Left lobe of liver (tissue), 1 donor: ENCODE data around the gene TMEM125. TPM values are rescaled to one million over a fixed set of nuclear protein-coding genes. Genes with fewer than 3 reads are reported as not detected.

Experiments
- total RNA-seq: library from RNA; stranded (reverse); gene quantifications from one replicate; pipeline ENCODE4 v1.2.1, GENCODE V29; 2021
- donor health status: DM: no; HTN: yes; CAD: no.

Gene TMEM125
- total RNA-seq, 1 donor from 2014 or later: 0.45 TPM

Other genes starting within 250 kb of the TMEM125 start
- gene EBNA1BP2, start 97.7 kb upstream of the TMEM125 start, total RNA-seq: 76.1 TPM
- not detected for gene CFAP57, start 97.7 kb upstream of the TMEM125 start, total RNA-seq
- 2.6 TPM for gene C1orf210, start 15.6 kb downstream of the TMEM125 start, total RNA-seq
- gene TIE1, start 31.0 kb downstream of the TMEM125 start, total RNA-seq: 8.5 TPM
- 0.15 TPM for gene MPL, start 67.8 kb downstream of the TMEM125 start, total RNA-seq
- gene CDC20, start 89.0 kb downstream of the TMEM125 start, total RNA-seq: 0.78 TPM
- gene ELOVL1, start 98.0 kb downstream of the TMEM125 start, total RNA-seq: 21.7 TPM
- 19.7 TPM for gene MED8, start 119.8 kb downstream of the TMEM125 start, total RNA-seq
- 21.3 TPM for gene SZT2, start 119.9 kb downstream of the TMEM125 start, total RNA-seq
- gene HYI, start 183.9 kb downstream of the TMEM125 start, total RNA-seq: 47.1 TPM